AG20443 (cell line): ENCODE measurements around the gene LRP1B.

Source experiments
- DNase-seq: peaks from one replicate; pipeline ENCODE4 v3.0.0; 2012; ENCODE audit warnings: low spot score, mixed read lengths

LRP1B gene

DNA sequence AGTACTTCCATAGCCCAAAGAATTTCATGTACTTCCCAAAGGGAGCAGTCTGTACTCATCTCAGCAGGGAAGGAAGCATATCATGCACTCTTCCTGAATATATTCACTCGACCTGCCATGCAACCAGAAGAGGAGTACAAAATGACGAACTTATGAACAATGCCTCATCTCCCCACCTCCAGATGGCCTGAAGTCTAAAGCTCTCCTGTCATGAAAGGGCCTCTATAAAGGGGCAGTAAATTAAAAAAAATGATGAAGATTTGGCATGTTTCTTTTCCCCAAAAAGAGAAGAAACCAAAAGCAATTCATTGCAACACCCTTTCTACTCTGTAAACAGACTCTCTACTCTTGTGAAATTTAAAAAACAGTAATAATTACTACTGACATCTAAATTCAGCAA is 1601.1 kb downstream of the LRP1B start:
- DNase-seq, result no peak

GRCh38 chr2:140528982-140529381 is 1601.8 kb downstream of the LRP1B start:
- no peak for DNase-seq

- DNase-seq, result no peak
Measured at GRCh38 chr2:140526575-140526974, 1604.2 kb downstream of the LRP1B start.

DNA sequence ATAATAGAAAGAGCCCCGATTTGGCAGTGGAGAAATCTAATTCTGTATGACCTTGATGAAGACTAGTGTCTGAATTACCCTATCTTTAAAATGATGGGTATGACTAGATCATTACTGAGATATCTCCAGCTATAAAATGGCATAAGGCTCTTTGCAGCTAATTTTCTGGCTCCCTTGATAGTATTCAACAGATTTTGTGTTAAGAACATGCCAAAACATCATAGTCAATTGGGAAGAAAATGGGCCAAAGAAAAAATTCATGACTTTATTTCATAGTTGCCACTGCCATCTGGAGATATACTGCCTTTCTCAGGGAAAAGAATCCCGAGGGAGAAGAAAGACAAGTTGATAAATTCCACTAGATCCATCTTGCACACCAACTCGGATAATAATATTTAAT is 1618.7 kb downstream of the LRP1B start:
- DNase-seq, result no peak

DNA sequence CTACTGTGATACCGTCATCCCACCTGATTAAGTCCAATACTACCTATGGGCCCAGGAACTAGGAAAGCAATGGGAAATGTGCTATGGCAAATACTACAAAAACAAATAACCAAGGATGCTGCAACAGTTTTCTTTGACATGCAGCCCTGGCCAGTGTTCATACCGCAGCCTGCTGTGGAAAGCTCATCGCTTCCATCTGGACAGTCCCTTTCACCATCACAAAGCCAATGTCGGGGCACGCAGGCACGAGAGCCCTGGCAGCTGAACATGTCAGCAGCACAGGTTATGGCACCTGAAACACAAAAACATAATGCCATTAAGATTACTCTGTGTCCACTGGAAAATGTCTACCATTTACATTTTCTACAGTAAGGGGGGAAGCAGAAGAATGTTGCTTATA is 1621.1 kb downstream of the LRP1B start:
- no peak for DNase-seq

DNA sequence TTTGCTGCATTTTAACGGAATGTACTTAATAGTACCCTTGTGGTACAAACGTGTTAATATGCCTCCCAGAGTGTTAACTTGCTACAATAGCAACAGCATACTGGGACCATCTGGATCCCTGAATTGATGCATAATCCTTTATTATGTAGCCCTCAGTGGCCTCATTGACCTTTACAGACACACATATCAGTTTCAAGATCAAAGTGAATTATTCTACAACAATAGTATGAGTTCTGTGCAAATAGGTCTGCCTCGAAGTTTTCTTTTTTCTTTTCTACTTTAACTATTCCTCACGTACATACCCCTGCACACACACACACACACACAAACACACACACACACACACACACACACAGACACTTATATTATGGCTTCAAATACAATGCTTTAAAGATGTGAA is 1622.1 kb downstream of the LRP1B start:
- DNase-seq, result no peak

GRCh38 chr2:140506606-140507005 is 1624.2 kb downstream of the LRP1B start:
- DNase-seq, result peak; percentile 34

DNA sequence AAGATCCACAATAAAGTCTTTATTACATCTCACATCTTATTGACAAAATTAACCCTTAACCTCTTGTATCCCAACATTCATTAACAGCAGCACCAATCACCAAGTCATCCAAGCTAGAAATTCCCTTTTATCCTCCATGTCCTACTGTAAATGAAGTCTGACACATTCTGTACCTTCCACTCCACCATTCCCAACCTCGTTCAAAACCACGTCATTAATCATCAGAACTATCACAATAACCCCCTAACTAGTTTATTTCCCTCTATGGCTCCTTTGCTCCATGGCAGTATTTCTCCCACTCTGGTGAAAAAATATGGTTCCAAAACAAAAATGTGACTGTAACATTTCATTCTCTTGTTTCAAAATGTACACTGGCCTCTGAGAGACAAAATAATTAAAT is 1626.2 kb downstream of the LRP1B start:
- no peak for DNase-seq

DNA sequence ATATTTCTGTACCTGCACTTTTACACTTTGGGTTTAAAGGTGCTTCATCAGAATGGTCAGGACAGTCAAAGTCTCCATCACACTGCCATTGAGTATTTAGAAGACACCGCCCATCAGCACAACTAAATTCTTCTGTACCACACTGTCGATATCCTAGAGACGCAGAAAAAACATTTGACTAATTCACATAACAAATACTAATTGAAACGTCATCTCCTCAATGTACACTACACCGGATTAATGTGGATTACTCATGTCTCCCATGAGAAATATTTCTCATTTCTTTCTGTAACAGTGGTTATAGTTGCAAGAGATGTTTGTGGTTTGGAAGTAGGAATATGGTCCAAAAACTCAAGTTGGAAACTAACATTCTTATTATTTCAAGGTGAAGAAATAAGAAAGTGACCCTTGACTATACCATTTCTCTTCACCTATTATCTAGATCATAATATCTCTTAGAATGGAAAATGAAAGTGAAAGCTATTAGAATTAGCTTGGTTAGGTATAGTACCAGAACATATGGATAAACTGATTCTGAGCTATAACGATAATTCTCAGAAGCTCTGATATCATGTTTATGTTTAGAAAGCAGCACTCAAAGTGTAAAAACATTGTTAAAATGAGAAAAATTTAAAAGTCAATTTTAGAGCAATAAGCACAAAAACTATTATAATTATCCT is 1627.7 kb downstream of the LRP1B start:
- peak; percentile 23 for DNase-seq

- no peak for DNase-seq
Measured at GRCh38 chr2:140498360-140498759, 1632.5 kb downstream of the LRP1B start.

DNA sequence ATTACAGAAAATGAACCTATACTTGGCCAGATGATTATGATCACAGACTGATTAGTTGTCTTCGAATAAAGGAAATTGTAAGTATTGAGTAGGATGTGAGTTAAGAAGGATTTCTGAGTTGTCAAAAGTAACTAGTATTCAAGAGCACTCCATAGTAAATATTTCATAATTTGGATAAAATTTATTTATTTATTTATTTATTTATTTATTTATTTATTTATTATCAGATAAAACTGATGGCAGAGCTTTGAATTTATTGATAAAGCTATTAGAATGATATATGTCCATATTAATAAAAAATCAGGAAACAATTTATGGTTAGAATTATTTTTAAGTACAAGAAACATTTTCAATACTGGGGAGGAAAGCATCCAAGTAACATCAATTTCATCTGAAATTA is 1634.1 kb downstream of the LRP1B start:
- DNase-seq, result no peak

GRCh38 chr2:140491876-140492275 is 1638.9 kb downstream of the LRP1B start:
- DNase-seq, result no peak

- no peak for DNase-seq
Measured at GRCh38 chr2:140489193-140489592, 1641.6 kb downstream of the LRP1B start.

DNA sequence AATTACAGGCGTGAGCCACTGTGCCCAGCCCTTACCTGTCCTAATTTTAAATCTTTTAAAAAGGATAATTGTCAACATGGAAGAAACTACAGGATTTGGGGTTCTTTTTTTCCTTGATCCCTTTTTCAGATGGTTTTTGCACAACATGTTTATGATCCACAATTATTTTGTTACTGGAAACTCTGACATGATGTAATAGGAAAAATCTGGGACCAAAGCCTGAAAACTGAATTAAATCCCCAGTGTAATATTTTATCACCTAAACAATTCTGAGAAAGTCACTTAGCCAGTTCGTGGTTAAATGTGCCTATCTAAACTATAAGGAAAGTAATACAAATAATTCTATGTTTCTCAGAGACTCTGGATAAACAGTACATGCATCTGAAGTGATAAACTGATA is 1649.7 kb downstream of the LRP1B start:
- DNase-seq, result no peak

- no peak for DNase-seq
Measured at GRCh38 chr2:140473851-140474250, 1657.0 kb downstream of the LRP1B start.

GRCh38 chr2:140472676-140473075 is 1658.1 kb downstream of the LRP1B start:
- DNase-seq, result no peak

DNA sequence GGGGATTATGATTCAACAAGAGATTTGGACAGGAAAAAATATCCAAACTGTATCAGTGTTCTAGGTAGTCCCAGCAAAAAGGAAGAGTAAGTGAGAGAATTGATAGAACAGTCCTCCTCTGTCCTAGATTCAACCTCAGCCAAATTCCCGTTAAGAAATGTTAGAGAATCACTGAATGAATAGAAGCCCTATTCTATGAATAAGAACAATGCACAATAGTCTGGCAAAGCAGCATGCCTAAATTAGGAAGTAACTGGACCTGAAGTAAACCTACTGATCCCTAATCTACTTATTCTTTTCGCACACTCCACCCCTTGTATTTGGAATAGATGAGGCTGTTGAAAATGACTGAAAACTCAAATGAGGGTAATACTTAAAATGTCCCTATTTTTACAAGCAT is 1665.5 kb downstream of the LRP1B start:
- DNase-seq, result no peak

- no peak for DNase-seq
Measured at GRCh38 chr2:140462990-140463389, 1667.8 kb downstream of the LRP1B start.

DNA sequence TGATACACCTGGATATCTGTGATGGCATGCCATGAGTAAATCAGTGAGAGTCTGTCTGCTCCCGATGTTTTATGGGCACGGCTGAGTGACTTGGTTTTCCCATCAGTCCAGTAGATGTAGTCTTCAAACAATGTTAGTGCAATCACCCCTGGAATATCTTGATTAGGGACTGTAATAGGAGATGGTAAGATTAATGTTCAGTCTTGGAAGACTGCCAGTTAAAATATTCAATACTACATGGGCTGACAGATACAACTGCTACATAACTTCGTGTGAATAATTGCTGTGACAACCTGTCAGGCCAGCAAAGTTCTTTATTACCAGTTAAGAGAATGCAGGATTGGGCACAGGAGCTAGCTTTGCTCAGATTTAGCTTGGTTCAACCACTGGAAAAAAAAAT is 1673.3 kb downstream of the LRP1B start:
- no peak for DNase-seq

GRCh38 chr2:140455315-140455714 is 1675.5 kb downstream of the LRP1B start:
- DNase-seq, result no peak

DNA sequence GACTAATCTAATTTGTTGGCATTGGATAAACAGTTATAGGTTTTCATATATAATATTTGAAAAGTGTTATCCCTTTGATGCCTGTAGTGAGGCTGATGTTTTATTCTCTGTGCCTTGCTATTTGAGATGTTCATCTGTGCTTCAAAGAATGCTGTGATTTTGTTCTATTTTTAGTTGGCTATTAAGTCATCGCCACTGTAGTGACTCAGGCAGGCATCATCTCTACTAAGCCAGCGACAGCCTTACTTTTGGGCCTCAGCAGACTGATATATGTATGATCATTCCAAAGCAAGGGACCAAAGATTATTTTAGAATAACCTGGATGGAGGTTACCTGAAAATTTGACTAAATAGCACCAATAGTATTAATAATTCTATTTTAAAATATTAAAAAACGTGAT is 1676.1 kb downstream of the LRP1B start:
- peak; percentile 78 for DNase-seq

- DNase-seq, result no peak
Measured at GRCh38 chr2:140451324-140451723, 1679.5 kb downstream of the LRP1B start.

GRCh38 chr2:140442319-140442718 is 1688.5 kb downstream of the LRP1B start:
- no peak for DNase-seq

GRCh38 chr2:140440815-140441214 is 1690.0 kb downstream of the LRP1B start:
- DNase-seq, result no peak

DNA sequence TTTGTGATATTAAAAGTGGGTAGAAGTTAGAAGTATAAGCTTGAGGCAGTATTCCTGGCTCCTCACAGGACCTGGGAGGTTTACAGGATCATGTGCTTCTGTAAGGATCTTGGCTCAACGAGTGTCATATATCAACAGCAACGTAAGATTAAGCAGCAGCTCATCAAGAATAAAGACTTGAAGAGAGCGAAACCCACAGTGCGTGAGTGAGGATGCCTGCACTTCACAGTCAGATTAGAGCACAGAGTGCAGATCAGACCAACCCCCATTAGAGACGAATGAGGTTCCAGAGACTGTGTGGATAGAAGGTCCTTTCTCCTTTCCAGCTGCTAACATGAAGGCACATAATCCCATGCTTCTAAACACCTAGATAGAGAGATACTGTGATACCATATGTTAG is 1693.9 kb downstream of the LRP1B start:
- DNase-seq, result no peak
